Ishikawa (cell line): ENCODE results near the gene PDE4D.

Experiments
- CEBPB ChIP-seq: IDR thresholded peaks from 2 replicates; pipeline ENCODE4 v1.6.1; 2012
- CREB1 ChIP-seq: IDR thresholded peaks from 2 replicates; pipeline ENCODE4 v1.6.1; 2012; ENCODE audit warnings: low read depth
- EGR1 ChIP-seq: IDR thresholded peaks from 2 replicates; pipeline ENCODE4 v1.6.1; 2012
- EP300 ChIP-seq: IDR thresholded peaks from 2 replicates; pipeline ENCODE4 v1.6.1; 2012; ENCODE audit warnings: borderline replicate concordance
- FOXM1 ChIP-seq: IDR thresholded peaks from 2 replicates; pipeline ENCODE4 v1.6.1; 2012; ENCODE audit warnings: low read depth, borderline replicate concordance
- MAX ChIP-seq: IDR thresholded peaks from 2 replicates; pipeline ENCODE4 v1.6.1; 2012
- NFIC ChIP-seq: IDR thresholded peaks from 2 replicates; pipeline ENCODE4 v1.6.1; 2012
- RAD21 ChIP-seq: IDR thresholded peaks from 2 replicates; pipeline ENCODE4 v1.6.1; 2012; ENCODE audit warnings: low read depth
- REST ChIP-seq: IDR thresholded peaks from 2 replicates; pipeline ENCODE4 v1.6.1; 2012; ENCODE audit warnings: low read depth, mild to moderate bottlenecking
- TAF1 ChIP-seq: IDR thresholded peaks from 2 replicates; pipeline ENCODE4 v1.6.1; 2012; ENCODE audit warnings: low read depth, mild to moderate bottlenecking
- TCF12 ChIP-seq: IDR thresholded peaks from 2 replicates; pipeline ENCODE4 v1.6.1; 2012; ENCODE audit warnings: low read depth
- TEAD4 ChIP-seq: IDR thresholded peaks from 2 replicates; pipeline ENCODE4 v1.6.1; 2012
- USF1 ChIP-seq: IDR thresholded peaks from 2 replicates; pipeline ENCODE4 v1.6.1; 2012
- YY1 ChIP-seq: IDR thresholded peaks from 2 replicates; pipeline ENCODE4 v1.6.1; 2012; ENCODE audit warnings: low read depth
- ZBTB7A ChIP-seq: IDR thresholded peaks from 2 replicates; pipeline ENCODE4 v1.6.1; 2012; ENCODE audit warnings: low read depth

PDE4D gene

GRCh38 chr5:59503220-59503619 is 390.3 kb downstream of the PDE4D start:
- TF ChIP-seq MAX (no peak), CEBPB (no peak), TCF12 (no peak), USF1 (no peak), ZBTB7A (no peak), FOXM1 (no peak), EGR1 (no peak), RAD21 (no peak), REST (no peak), TAF1 (no peak), NFIC (no peak), TEAD4 (no peak)

- TF ChIP-seq NFIC (no peak), MAX (no peak), YY1 (no peak), FOXM1 (no peak), REST (no peak), CREB1 (no peak), EP300 (no peak), EGR1 (no peak), TEAD4 (no peak), USF1 (no peak), ZBTB7A (no peak), TCF12 (no peak), RAD21 (no peak), TAF1 (no peak), CEBPB (no peak)
Measured at GRCh38 chr5:59501316-59501715, 392.2 kb downstream of the PDE4D start.

- no peak for TF ChIP-seq RAD21
- TF ChIP-seq CREB1: no peak
- no peak for TF ChIP-seq EP300
Measured at GRCh38 chr5:59500014-59500413, 393.5 kb downstream of the PDE4D start.

- TF ChIP-seq EP300 (no peak), CEBPB (no peak), YY1 (no peak), FOXM1 (no peak), TEAD4 (no peak), MAX (no peak), TAF1 (no peak), EGR1 (no peak), CREB1 (no peak), REST (no peak), ZBTB7A (no peak), NFIC (no peak)
Measured at GRCh38 chr5:59497207-59497606, 396.3 kb downstream of the PDE4D start.
